GM12878 (cell line): Measurements from ENCODE around the gene HMOX1. TPM values are rescaled to one million over a fixed set of nuclear protein-coding genes. Genes with fewer than 3 reads are reported as not detected.

Experiments
- BCL11A ChIP-seq: IDR thresholded peaks from 2 replicates; pipeline ENCODE4 v1.6.1; 2011; ENCODE audit warnings: low read depth, low read length
- CHD2 ChIP-seq: IDR thresholded peaks from 2 replicates; pipeline ENCODE4 v1.6.1; 2011; ENCODE audit warnings: low read depth, low read length, improper control_type of control experiment, borderline replicate concordance
- EGR1 ChIP-seq, 2 experiments: IDR thresholded peaks; 1 replicate in 1 of 2; 2 replicates in 1 of 2; pipeline ENCODE4 v1.6.1; 2011 to 2012; ENCODE audit warnings: low read depth in 2 of 2, low read length in 2 of 2, borderline replicate concordance in 1 of 2, mild to moderate bottlenecking in 1 of 2, moderate library complexity in 1 of 2
- EP300 ChIP-seq, 2 experiments: fragments of 150-350 bp in 1 of 2; IDR thresholded peaks; 2 replicates each; pipeline ENCODE4 v1.6.1; 2011 to 2012; ENCODE audit warnings: low read depth in 2 of 2, low read length in 2 of 2, borderline replicate concordance in 1 of 2, improper control_type of control experiment in 1 of 2, inconsistent platforms in 1 of 2; ENCODE audit not compliant: control insufficient read depth in 1 of 2
- ETV6 ChIP-seq, 2 experiments: fragments of 450-650 bp in 1 of 2; IDR thresholded peaks in 1 of 2; conservative IDR thresholded peaks in 1 of 2; 2 replicates each; pipeline ENCODE4 v1.6.1; 2014; ENCODE audit warnings: antibody characterized with exemption in 1 of 2, borderline replicate concordance in 1 of 2, low read depth in 1 of 2, mild to moderate bottlenecking in 1 of 2, moderate library complexity in 1 of 2
- FOXM1 ChIP-seq: IDR thresholded peaks from 2 replicates; pipeline ENCODE4 v1.6.1; 2012; ENCODE audit warnings: low read depth, mild to moderate bottlenecking, inconsistent platforms, low read length, moderate library complexity
- IKZF1 ChIP-seq: fragments of 450-650 bp; conservative IDR thresholded peaks from 2 replicates; pipeline ENCODE4 v1.6.1; 2017; ENCODE audit warnings: antibody characterized with exemption, mild to moderate bottlenecking
- JUNB ChIP-seq: IDR thresholded peaks from 2 replicates; pipeline ENCODE4 v1.6.1; 2016; ENCODE audit warnings: antibody characterized with exemption, mild to moderate bottlenecking
- MTA2 ChIP-seq: fragments of 450-650 bp; IDR thresholded peaks from 2 replicates; pipeline ENCODE4 v1.6.1; 2016; ENCODE audit warnings: low read depth, mild to moderate bottlenecking, moderate library complexity
- MTA3 ChIP-seq: IDR thresholded peaks from 2 replicates; pipeline ENCODE4 v1.6.1; 2012; ENCODE audit warnings: low read length, inconsistent platforms, borderline replicate concordance
- NBN ChIP-seq: fragments of 450-650 bp; IDR thresholded peaks from 2 replicates; pipeline ENCODE4 v1.6.1; 2016
- PML ChIP-seq: IDR thresholded peaks from 2 replicates; pipeline ENCODE4 v1.6.1; 2012; ENCODE audit warnings: low read length, inconsistent platforms
- POLR2AphosphoS5 ChIP-seq: IDR thresholded peaks from 2 replicates; pipeline ENCODE4 v1.6.1; 2011; ENCODE audit warnings: mild to moderate bottlenecking, low read length, inconsistent platforms
- SIX5 ChIP-seq: IDR thresholded peaks from 2 replicates; pipeline ENCODE4 v1.6.1; 2011; ENCODE audit warnings: mild to moderate bottlenecking, low read depth, low read length, moderate library complexity; ENCODE audit not compliant: severe bottlenecking
- SMARCA5 ChIP-seq: fragments of 450-650 bp; IDR thresholded peaks from 2 replicates; pipeline ENCODE4 v1.6.1; 2017; ENCODE audit warnings: mild to moderate bottlenecking
- SP1 ChIP-seq: IDR thresholded peaks from one replicate; pipeline ENCODE4 v1.6.1; 2011; ENCODE audit warnings: low read depth, low read length
- TAF1 ChIP-seq: IDR thresholded peaks from 2 replicates; pipeline ENCODE4 v1.6.1; 2011; ENCODE audit warnings: mild to moderate bottlenecking, low read depth, low read length, borderline replicate concordance
- TCF12 ChIP-seq: IDR thresholded peaks from 2 replicates; pipeline ENCODE4 v1.6.1; 2011; ENCODE audit warnings: low read depth, mild to moderate bottlenecking, low read length
- YBX1 ChIP-seq: fragments of 450-650 bp; IDR thresholded peaks from 2 replicates; pipeline ENCODE4 v1.6.1; 2016; ENCODE audit warnings: antibody characterized with exemption
- polyA plus RNA-seq, 11 experiments: library from polyadenylated mRNA; depleted of rRNA in 4 of 11; unstranded in 6 of 11; stranded (reverse) in 5 of 11; fragments of >200 nt; fragmentation: Nextera tagmentation in 4 of 11; fragmentation: Illumina TruSeq in 1 of 11; extraction: Ambion mirVana in 4 of 11; extraction: Trizol in 1 of 11; gene quantifications; 1 replicate in 1 of 11; 2 replicates in 10 of 11; pipeline versions ENCODE4 v1.2.1 to v1.2.3, GENCODE V29; 2011 to 2016; ENCODE audit warnings: inconsistent platforms in 2 of 11, missing spikeins in 2 of 11, low read depth in 1 of 11
- total RNA-seq, 4 experiments: library from RNA; depleted of rRNA in 3 of 4; stranded (reverse); fragments of >200 nt in 3 of 4; fragmentation: Illumina TruSeq in 1 of 4; extraction: Trizol in 1 of 4; gene quantifications; 2 replicates each; pipeline versions ENCODE4 v1.2.1 to v1.2.3, GENCODE V29; 2013 to 2021
- TF ChIP-seq, protein P1 (sequence below): fragments of 450-650 bp; IDR thresholded peaks from 2 replicates; pipeline ENCODE4 v1.6.1; 2017; ENCODE audit warnings: mild to moderate bottlenecking, moderate library complexity
- TF ChIP-seq, protein P2 (sequence below): IDR thresholded peaks from 2 replicates; pipeline ENCODE4 v1.6.1; 2011; ENCODE audit warnings: borderline replicate concordance, low read depth, mild to moderate bottlenecking, moderate library complexity, mixed read lengths, low read length; ENCODE audit not compliant: insufficient read depth; ENCODE audit errors: extremely low read length
- TF ChIP-seq, protein P3 (sequence below): fragments of 450-650 bp; IDR thresholded peaks from 2 replicates; pipeline ENCODE4 v1.6.1; 2017; ENCODE audit warnings: antibody characterized with exemption, mild to moderate bottlenecking, moderate library complexity

Gene HMOX1
- total and polyA plus RNA-seq, 10 of the 15 experiments (the other 5 are each of a cell fraction or from before 2014, with no cell fraction given) = 1.5 to 36.7 (median 18.8) TPM

DNA sequence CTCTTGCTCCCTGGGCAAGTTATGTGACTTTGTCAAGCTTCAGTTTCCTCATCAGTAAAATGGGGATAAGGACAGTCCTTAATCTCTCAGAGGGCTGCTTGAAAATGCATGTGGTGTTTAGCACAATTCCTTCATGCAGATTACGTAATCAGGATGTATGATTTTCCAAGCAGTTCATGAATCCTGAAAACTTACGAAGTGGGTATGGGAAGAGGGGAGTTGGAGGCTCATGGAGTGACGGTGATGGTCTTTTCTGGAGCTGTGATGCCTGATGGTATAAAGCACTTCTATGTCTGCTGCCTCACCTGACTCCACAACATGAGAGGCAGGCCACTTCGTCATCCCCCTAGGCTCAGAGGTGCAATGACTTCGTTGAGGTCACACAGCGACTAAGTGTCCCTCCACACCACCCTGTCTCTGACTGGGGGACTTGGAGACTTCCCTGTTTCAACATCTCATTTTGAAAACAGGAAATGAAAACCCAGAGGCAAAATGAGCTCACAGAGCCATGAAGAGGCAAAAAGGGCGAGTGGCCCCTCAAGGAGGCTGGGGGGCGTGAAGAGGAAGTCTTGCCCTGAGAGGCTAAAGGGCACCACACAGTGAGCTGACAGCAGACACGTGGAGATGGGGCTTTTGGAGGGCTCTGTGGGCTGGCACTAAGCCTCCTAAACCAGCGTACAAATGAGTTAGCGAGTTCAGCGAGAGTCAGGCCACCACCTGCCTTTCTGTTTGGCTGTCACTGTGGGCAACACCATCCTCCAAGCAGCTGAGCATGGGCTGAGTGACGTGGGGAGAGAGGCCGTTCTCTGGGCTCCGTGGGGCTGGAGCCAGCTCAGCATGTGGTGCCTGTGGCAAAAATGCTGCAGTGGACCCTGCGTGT is 29.1 kb downstream of the HMOX1 start (continued):
- TF ChIP-seq, protein P1, sequence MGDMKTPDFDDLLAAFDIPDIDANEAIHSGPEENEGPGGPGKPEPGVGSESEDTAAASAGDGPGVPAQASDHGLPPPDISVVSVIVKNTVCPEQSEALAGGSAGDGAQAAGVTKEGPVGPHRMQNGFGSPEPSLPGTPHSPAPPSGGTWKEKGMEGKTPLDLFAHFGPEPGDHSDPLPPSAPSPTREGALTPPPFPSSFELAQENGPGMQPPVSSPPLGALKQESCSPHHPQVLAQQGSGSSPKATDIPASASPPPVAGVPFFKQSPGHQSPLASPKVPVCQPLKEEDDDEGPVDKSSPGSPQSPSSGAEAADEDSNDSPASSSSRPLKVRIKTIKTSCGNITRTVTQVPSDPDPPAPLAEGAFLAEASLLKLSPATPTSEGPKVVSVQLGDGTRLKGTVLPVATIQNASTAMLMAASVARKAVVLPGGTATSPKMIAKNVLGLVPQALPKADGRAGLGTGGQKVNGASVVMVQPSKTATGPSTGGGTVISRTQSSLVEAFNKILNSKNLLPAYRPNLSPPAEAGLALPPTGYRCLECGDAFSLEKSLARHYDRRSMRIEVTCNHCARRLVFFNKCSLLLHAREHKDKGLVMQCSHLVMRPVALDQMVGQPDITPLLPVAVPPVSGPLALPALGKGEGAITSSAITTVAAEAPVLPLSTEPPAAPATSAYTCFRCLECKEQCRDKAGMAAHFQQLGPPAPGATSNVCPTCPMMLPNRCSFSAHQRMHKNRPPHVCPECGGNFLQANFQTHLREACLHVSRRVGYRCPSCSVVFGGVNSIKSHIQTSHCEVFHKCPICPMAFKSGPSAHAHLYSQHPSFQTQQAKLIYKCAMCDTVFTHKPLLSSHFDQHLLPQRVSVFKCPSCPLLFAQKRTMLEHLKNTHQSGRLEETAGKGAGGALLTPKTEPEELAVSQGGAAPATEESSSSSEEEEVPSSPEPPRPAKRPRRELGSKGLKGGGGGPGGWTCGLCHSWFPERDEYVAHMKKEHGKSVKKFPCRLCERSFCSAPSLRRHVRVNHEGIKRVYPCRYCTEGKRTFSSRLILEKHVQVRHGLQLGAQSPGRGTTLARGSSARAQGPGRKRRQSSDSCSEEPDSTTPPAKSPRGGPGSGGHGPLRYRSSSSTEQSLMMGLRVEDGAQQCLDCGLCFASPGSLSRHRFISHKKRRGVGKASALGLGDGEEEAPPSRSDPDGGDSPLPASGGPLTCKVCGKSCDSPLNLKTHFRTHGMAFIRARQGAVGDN = peak; percentile 100
- peak; percentile 13 for TF ChIP-seq SIX5
- TF ChIP-seq CHD2 = peak; percentile 81
- peak in 1 of 2 experiments; percentile 97; a peak in 2 of 4 replicates for TF ChIP-seq ETV6 (conservative IDR thresholded peaks at IDR 0.05 in 1 of 2, IDR thresholded peaks at IDR 0.05 in 1 of 2; ENCODE audit: borderline replicate concordance in 1 of 2, low read depth in 1 of 2)
- peak; percentile 83 for TF ChIP-seq MTA2
- peak; percentile 51 for TF ChIP-seq SP1
- 0 out of 2 replicates have a peak, but pooled peaks have one; percentile 39 for TF ChIP-seq FOXM1
- peak; percentile 53 to 76; a peak in 3 of 4 replicates for TF ChIP-seq EP300 (IDR thresholded peaks at IDR 0.05; ENCODE audit: borderline replicate concordance in 1 of 2, control insufficient read depth in 1 of 2, low read depth in 2 of 2, low read length in 2 of 2)
- no peak for TF ChIP-seq MTA3
- TF ChIP-seq, protein P2, sequence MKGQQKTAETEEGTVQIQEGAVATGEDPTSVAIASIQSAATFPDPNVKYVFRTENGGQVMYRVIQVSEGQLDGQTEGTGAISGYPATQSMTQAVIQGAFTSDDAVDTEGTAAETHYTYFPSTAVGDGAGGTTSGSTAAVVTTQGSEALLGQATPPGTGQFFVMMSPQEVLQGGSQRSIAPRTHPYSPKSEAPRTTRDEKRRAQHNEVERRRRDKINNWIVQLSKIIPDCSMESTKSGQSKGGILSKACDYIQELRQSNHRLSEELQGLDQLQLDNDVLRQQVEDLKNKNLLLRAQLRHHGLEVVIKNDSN = peak; percentile 19
- peak; percentile 84; the same call in 1 of the 2 replicates for TF ChIP-seq TCF12
- TF ChIP-seq NBN = peak; percentile 92
- TF ChIP-seq, protein P3, sequence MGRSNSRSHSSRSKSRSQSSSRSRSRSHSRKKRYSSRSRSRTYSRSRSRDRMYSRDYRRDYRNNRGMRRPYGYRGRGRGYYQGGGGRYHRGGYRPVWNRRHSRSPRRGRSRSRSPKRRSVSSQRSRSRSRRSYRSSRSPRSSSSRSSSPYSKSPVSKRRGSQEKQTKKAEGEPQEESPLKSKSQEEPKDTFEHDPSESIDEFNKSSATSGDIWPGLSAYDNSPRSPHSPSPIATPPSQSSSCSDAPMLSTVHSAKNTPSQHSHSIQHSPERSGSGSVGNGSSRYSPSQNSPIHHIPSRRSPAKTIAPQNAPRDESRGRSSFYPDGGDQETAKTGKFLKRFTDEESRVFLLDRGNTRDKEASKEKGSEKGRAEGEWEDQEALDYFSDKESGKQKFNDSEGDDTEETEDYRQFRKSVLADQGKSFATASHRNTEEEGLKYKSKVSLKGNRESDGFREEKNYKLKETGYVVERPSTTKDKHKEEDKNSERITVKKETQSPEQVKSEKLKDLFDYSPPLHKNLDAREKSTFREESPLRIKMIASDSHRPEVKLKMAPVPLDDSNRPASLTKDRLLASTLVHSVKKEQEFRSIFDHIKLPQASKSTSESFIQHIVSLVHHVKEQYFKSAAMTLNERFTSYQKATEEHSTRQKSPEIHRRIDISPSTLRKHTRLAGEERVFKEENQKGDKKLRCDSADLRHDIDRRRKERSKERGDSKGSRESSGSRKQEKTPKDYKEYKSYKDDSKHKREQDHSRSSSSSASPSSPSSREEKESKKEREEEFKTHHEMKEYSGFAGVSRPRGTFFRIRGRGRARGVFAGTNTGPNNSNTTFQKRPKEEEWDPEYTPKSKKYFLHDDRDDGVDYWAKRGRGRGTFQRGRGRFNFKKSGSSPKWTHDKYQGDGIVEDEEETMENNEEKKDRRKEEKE = no peak
- TF ChIP-seq TAF1 = no peak
- TF ChIP-seq PML = peak; percentile 57; the same call in 1 of the 2 replicates
- no peak for TF ChIP-seq YBX1
- TF ChIP-seq SMARCA5 = peak; percentile 81
- TF ChIP-seq EGR1 (IDR thresholded peaks at IDR 0.05; ENCODE audit: borderline replicate concordance in 1 of 2, low read depth in 2 of 2, low read length in 2 of 2) = peak in 1 of 2 experiments; percentile 26; a peak in 1 of 3 replicates
- peak; percentile 78 for TF ChIP-seq POLR2AphosphoS5
- peak; percentile 70; the same call in 1 of the 2 replicates for TF ChIP-seq JUNB
- peak; percentile 47; the same call in 1 of the 2 replicates for TF ChIP-seq BCL11A
- TF ChIP-seq IKZF1 = peak; percentile 92
